Ectodermal cell (in vitro differentiated cells): ENCODE results near the gene RIPOR3.
"Not testable (repeated sequence)": the region's sequence is repeated elsewhere in the genome, so short reads cannot be mapped to it uniquely, and the experiment has no call there.

ENCODE experiments used
- H3K27ac ChIP-seq: 2 replicates; pipeline ENCODE4 v1.7.0; 2013; ENCODE audit warnings: mild to moderate bottlenecking, low read depth, low read length; ENCODE audit not compliant: insufficient read depth, poor library complexity, severe bottlenecking
- H3K27me3 ChIP-seq: 2 replicates; pipeline ENCODE4 v1.7.0; 2013; ENCODE audit warnings: mild to moderate bottlenecking, low read length; ENCODE audit not compliant: insufficient read depth, control insufficient read depth, poor library complexity, severe bottlenecking
- H3K36me3 ChIP-seq: one replicate; pipeline ENCODE4 v1.7.0; 2013; ENCODE audit warnings: low read length; ENCODE audit not compliant: control insufficient read depth, insufficient read depth
- H3K4me1 ChIP-seq: one replicate; pipeline ENCODE4 v1.7.0; 2013; ENCODE audit warnings: low read length; ENCODE audit not compliant: control insufficient read depth, insufficient read depth
- H3K4me3 ChIP-seq: 2 replicates; pipeline ENCODE4 v1.7.0; 2013; ENCODE audit warnings: low read depth, low read length, control low read depth; ENCODE audit not compliant: insufficient read depth
- H3K9me3 ChIP-seq: 2 replicates; pipeline ENCODE4 v1.7.0; 2013; ENCODE audit warnings: mild to moderate bottlenecking, low read length, moderate library complexity; ENCODE audit not compliant: control insufficient read depth
- WGBS, 2 experiments: methylation state at CpG; one replicate each; pipeline ENCODE4 v1.1.7; 2013; ENCODE audit warnings: missing lambda C conversion rate in 2 of 2; 5-methylcytosine and 5-hydroxymethylcytosine counted together

The RIPOR3 gene

DNA sequence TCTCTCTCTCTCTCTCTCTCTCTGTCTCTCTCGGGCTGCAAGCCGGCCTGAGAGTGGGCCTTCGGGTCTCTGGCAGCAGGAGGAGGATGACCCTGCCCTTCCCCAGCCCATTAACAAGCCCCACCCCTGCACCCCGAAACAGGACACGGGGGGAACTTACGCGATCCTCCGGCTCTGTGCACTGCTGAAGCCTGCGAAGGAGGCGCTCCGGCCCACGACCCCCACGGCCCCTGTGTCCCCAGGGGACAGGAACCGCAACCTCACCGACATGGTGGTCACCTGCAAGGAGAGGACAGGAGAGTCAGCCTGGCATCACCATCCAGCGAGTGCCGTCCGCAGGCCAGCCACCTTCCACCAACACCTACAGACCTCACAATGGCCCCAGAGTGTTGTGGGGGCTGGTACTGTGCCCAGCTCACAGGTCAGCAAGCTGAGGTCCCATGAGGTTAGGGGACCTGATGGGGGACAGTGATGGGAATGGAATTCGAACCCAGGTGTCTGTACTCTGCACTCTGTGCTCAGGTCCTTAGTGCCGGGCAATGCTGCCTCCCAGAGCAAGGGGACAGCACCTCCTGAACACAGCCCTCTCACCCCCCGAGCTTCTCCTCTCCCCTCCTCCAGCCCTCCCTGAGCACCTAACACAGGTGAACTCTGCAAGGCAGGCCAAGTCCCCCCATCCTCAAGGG is 60.6 kb downstream of the RIPOR3 start:
- no peak overlapping the region for H3K4me3 ChIP-seq
- peaks cover 17% of the 10 kb centered on the region for H3K4me1 ChIP-seq
- H3K9me3 ChIP-seq: no peaks in the 10 kb centered on the region
- no peaks in the 10 kb centered on the region for H3K27me3 ChIP-seq
- H3K27ac ChIP-seq: no peak overlapping the region
- WGBS, 2 experiments: 93 to 94% methylated on average over 18 to 21 of the region's 21 CpGs
- no peaks in the 10 kb centered on the region for H3K36me3 ChIP-seq

DNA sequence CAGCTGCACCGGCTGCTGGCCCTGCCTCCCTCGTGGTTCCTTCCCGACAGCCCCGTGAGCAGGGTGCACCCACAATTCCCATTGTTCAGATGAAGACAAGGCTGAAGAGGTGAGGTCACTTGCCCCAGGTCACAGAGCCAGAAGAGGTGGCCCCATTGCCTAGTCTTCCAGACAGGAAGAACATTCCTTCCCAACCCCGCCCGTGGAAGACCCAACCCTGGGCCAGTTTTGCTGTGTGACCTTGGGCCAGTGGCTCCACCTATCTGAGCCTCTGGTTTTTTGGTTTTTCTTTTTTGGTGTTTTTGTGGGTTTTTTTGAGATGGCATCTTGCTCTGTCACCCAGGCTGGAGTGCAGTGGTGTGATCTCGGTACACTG is 61.7 kb downstream of the RIPOR3 start:
- Histone ChIP-seq H3K4me1 (peaks cover 17% of the 10 kb centered on the region), H3K27ac (no peak overlapping the region), H3K9me3 (no peaks in the 10 kb centered on the region), H3K36me3 (no peaks in the 10 kb centered on the region), H3K27me3 (no peaks in the 10 kb centered on the region), H3K4me3 (no peak overlapping the region)
- 92 to 94% methylated on average over 7 of the region's 7 CpGs for WGBS, 2 experiments

DNA sequence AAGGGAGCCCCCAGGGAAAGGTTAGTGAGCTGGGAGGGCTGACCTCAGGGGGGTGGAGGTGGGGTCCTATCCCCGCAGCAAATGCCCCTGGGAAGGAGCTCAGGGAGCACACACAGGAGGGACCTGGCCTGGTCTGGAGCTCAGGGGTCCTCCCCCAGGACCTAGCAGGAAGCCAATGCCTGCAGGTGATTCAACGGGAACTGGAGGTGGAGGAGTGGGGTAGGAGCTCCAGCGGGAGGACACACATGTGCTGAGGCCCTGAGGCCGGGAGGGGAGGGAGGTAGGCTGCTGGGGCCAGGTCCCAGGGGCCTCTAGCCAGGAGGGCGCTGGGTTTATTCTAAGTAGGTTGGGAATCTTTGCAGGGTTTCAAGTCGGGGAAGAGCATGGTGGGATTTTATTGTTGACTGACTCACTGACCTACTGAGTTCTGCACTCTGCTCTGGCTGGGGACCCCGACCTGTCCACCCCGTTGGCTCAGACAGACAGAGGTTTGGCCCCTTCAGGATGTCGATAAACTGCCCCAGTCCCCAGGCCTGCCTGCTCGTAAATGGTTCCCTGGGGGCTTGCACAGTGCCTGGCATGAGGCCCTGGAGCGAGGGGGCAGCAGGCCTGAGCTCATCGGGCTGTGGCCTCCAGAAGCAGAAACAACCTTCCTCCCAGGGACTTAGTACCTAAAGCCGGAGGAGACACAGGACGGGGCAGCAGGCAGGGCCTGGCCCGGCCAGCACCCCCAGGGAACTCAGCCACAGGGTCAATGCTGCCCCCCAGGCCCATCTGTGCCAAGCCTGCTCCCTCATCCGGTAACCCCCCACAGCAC is 62.3 kb downstream of the RIPOR3 start:
- no peak overlapping the region for H3K4me3 ChIP-seq
- H3K27ac ChIP-seq: no peak overlapping the region
- H3K36me3 ChIP-seq: no peaks in the 10 kb centered on the region
- H3K4me1 ChIP-seq: peaks cover 17% of the 10 kb centered on the region
- 87 to 88% methylated on average over 16 of the region's 16 CpGs for WGBS, 2 experiments
- no peaks in the 10 kb centered on the region for H3K9me3 ChIP-seq
- no peaks in the 10 kb centered on the region for H3K27me3 ChIP-seq

DNA sequence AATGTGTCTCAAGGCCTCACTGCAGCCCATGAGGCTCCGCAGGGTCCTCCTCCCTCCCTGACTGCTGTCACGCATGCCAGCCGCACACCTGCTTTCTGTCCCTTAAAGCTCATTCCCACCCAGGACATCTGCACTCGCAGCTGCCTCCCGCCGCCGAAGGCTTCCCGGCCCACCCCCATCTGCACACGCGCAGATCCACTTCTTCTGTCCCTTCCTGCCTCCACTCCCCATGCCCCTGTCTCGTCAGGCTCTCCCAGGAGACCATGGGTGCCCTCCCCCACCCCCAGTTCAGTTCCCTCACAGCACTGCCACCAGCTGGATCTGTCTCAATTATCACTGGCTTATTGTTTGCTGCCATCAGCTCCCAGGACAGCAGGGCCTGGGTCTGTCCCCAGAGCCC is 63.0 kb downstream of the RIPOR3 start:
- peaks cover 17% of the 10 kb centered on the region for H3K4me1 ChIP-seq
- peak overlapping the region; percentile 16 for H3K27ac ChIP-seq

DNA sequence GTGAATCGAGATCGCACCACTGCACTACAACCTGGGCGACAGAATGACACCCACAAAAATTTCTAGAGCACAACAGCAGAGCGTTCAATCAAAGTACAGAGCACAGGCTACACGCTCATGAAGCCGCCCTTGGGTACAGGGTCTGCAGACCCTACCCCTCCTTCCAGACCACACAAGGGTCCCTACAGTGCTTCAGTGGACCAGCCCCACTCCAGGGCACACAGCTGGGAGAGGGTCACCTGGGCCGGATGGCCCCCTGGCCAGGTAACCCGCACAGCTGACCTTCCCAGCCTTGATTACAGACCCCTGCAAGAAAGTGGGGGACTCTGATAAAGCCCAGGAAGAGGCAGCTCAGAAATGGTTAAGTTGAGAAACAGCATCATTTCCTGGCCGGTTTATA is 63.6 kb downstream of the RIPOR3 start:
- no peak overlapping the region for H3K27ac ChIP-seq
- 86 to 88% methylated on average over 9 of the region's 9 CpGs for WGBS, 2 experiments
- H3K4me3 ChIP-seq: no peak overlapping the region
- H3K36me3 ChIP-seq: no peaks in the 10 kb centered on the region
- no peaks in the 10 kb centered on the region for H3K9me3 ChIP-seq
- no peaks in the 10 kb centered on the region for H3K27me3 ChIP-seq
- H3K4me1 ChIP-seq: peaks cover 17% of the 10 kb centered on the region

More for the DNA sequence above, 63.0 kb downstream of the RIPOR3 start:
- H3K27me3 ChIP-seq: no peaks in the 10 kb centered on the region
- H3K36me3 ChIP-seq: no peaks in the 10 kb centered on the region
- H3K9me3 ChIP-seq: no peaks in the 10 kb centered on the region
- 76% methylated on average over 11 of the region's 11 CpGs for WGBS, 2 experiments
- H3K4me3 ChIP-seq: no peak overlapping the region

DNA sequence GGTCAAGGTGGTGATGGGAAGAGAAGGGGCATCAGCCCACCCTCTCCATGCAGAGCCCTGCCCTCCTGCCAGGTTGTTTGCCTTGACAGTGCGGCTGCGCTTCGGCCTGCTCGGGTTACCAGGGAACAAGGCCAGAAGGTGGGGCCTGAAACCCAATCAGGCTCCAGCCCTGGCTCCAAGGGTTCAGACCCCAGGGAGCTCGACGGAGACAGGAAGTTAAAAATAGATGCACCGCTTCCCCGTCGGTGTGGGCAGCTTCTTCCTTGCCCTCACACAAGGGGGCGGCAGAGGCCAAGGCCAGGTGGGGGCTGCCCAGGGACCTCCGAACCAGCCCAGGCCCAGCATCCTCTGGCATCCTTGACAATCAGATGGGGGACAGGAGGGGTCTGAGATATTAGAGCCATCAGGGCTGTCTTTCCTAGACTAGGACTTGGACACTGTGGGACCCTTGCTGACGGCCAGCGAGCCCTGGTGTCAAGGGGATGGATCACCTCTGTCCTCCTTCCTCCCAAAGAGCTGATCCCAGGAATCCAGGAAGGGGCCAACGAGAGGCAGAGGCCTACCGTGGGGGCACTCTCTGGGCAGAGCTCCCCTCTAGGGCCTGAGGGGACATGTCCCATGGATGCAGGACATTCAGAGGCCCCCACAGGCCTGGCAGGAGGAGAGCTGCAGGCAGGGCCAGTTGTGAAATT is 65.2 kb downstream of the RIPOR3 start:
- Histone ChIP-seq H3K9me3 (no peaks in the 10 kb centered on the region), H3K4me1 (peaks cover 17% of the 10 kb centered on the region), H3K36me3 (no peaks in the 10 kb centered on the region), H3K27ac (no peak overlapping the region), H3K27me3 (no peaks in the 10 kb centered on the region), H3K4me3 (no peak overlapping the region)
- 41 to 42% methylated on average over 15 of the region's 15 CpGs for WGBS, 2 experiments

DNA sequence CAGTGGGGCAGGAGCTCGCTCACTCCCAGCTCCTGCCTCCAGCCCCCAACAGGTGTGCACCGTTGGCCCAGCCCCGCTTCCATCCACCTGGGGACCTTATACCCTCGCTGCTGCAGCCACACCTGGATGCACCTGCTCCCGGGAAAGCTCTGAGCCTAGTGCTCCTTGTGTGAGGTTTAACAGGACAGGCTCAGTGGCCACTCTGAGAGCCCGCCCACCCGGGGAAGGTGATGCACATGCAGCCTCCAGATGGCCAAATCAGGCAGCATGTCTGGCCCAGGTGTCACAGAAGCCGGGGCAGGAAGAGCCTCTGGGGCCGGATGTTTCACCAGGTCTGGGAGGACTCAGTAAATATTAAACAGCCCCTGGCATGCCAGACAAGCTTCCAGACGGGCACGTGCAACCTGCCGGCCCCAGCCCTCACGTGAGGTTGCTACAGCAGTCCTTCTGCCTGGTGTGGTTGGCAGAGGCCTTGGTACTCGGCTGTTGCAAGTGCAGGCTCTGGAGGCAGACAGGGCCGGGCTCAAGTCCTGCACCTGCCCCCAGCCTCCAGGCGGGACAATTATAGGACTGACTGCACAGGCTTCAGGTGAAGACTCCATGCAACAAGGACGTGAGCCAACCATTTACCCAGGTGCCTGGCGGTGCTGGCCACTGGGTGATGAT is 66.9 kb downstream of the RIPOR3 start:
- no peaks in the 10 kb centered on the region for H3K9me3 ChIP-seq
- H3K27ac ChIP-seq: no peak overlapping the region
- H3K4me1 ChIP-seq: peaks cover 17% of the 10 kb centered on the region
- H3K4me3 ChIP-seq: no peak overlapping the region
- 91 to 94% methylated on average over 18 of the region's 18 CpGs for WGBS, 2 experiments
- no peaks in the 10 kb centered on the region for H3K36me3 ChIP-seq
- no peaks in the 10 kb centered on the region for H3K27me3 ChIP-seq

DNA sequence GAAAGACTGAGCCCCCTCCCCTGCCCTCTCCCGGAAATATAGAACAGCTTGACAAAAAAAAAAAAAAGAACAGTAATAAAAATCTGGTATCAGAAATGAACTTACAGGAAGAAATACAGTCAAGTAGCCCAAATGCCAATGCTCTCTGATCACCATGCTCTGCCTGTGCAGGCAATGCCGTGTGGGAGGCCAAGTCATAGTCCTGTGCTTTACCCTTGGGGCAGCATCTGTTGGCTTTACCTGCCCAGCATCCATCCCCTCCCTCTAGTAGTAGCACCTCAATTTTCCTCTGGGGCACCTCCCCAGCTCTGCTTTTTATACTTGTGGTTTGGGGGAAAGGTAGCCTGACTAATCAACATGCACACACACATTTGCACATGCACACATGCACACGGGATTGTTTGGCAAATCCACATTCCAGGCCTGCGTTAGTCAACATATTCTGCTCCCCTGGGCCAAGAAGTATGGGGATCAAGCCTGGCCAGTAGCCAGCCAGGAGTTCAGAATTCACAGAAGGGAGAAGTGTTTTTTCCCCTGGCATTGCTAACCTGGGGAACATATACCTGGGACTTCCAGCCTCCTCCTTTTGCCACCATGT is 70.2 kb downstream of the RIPOR3 start:
- 90 to 91% methylated on average over 3 to 4 of the region's 4 CpGs for WGBS, 2 experiments
- no peak overlapping the region for H3K27ac ChIP-seq
- no peaks in the 10 kb centered on the region for H3K36me3 ChIP-seq
- no peaks in the 10 kb centered on the region for H3K9me3 ChIP-seq
- H3K4me3 ChIP-seq: no peak overlapping the region
- no peaks in the 10 kb centered on the region for H3K27me3 ChIP-seq
- peaks cover under 1% of the 10 kb centered on the region for H3K4me1 ChIP-seq

DNA sequence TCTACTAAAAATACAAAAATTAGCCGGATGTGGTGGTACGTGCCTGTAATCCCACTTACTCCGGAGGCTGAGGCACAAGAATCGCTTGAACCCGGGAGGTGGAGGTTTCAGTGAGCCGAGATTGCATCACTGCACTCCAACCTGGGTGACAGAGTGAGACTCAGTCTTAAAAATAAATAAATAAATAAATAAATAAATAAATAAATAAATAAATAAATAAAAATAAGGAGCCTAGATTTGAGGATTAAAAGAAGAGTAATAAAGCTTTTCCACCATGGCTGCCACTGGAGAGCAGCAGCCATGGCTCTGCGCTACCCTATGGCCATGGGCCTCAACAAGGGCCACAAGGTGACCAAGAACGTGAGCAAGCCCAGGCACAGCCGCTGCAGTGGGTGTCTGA is 70.9 kb downstream of the RIPOR3 start:
- H3K36me3 ChIP-seq, H3K9me3 ChIP-seq, H3K27ac ChIP-seq, H3K4me1 ChIP-seq, H3K4me3 ChIP-seq, H3K27me3 ChIP-seq: not testable (repeated sequence)
- WGBS, 2 experiments: 95% methylated on average over 9 of the region's 9 CpGs
